Kidney (tissue), 14 donors: ENCODE data around the gene GABBR2. TPM values are rescaled to one million over a fixed set of nuclear protein-coding genes. Genes with fewer than 3 reads are reported as not detected.

ENCODE experiments used
- DNase-seq, 5 donors: peaks; one replicate each; pipeline ENCODE4 v3.0.0-alpha.2; 2013 to 2020
- FAIRE-seq: peaks from 2 replicates; lab custom pipeline; 2012; peaks lifted over from hg19 to GRCh38; lab: Jason Lieb, UNC
- H3K27ac ChIP-seq, 2 donors: one replicate each; pipeline ENCODE4 v1.7.0; 2013; ENCODE audit warnings: low read depth in 2 of 2, low read length in 2 of 2, inconsistent platforms in 1 of 2
- H3K27me3 ChIP-seq: one replicate; pipeline ENCODE4 v1.7.1; 2013; ENCODE audit warnings: low read length, inconsistent platforms; ENCODE audit not compliant: control insufficient read depth, insufficient read depth
- H3K36me3 ChIP-seq, 3 donors: one replicate each; pipeline versions ENCODE4 v1.7.0 to v1.7.1; 2013; ENCODE audit warnings: low read length in 3 of 3, control low read depth in 1 of 3, inconsistent platforms in 1 of 3; ENCODE audit not compliant: insufficient read depth in 3 of 3, control insufficient read depth in 2 of 3
- H3K4me1 ChIP-seq, 3 donors: one replicate each; pipeline versions ENCODE4 v1.7.0 to v1.7.1; 2013; ENCODE audit warnings: low read length in 3 of 3, inconsistent platforms in 1 of 3, low read depth in 1 of 3; ENCODE audit not compliant: control insufficient read depth in 2 of 3, insufficient read depth in 2 of 3
- H3K4me3 ChIP-seq, 3 donors: one replicate each; pipeline versions ENCODE4 v1.7.0 to v1.8.1; 2013; ENCODE audit warnings: low read length in 3 of 3, control low read depth in 1 of 3, inconsistent platforms in 1 of 3
- H3K9ac ChIP-seq, 3 donors: one replicate each; pipeline versions ENCODE4 v1.7.0 to v1.7.1; 2013; ENCODE audit warnings: low read length in 3 of 3, control low read depth in 1 of 3, inconsistent platforms in 1 of 3
- H3K9me3 ChIP-seq, 3 donors: one replicate each; pipeline versions ENCODE4 v1.7.0 to v1.7.1; 2013; ENCODE audit warnings: low read length in 3 of 3, control low read depth in 1 of 3, inconsistent platforms in 1 of 3; ENCODE audit not compliant: control insufficient read depth in 2 of 3, insufficient read depth in 1 of 3
- intact Hi-C: fragments of 100-400 bp; cut with DNase I; formaldehyde crosslinking; loops from one replicate; pipeline ENCODE4 v1.11.1; 2022
- polyA plus RNA-seq: library from polyadenylated mRNA; stranded (reverse); fragments of 350-450 nt; fragmentation: Illumina TruSeq; extraction: RNeasy Lipid Tissue Mini Kit (QIAGEN cat#74804); gene quantifications from one replicate; pipeline ENCODE4 v1.2.3, GENCODE V29; 2014; ENCODE audit warnings: low read depth, low replicate concordance; ENCODE audit not compliant: insufficient read depth
- total RNA-seq: library from RNA; stranded (reverse); fragmentation: NEBNext Ultra II Directional; extraction: Animal tissue kit (Norgen Biotek cat#: 25700); gene quantifications from one replicate; pipeline ENCODE4 v1.2.1, GENCODE V29; 2021
- TF ChIP-seq, protein P1 (sequence below): IDR thresholded peaks from 3 replicates; pipeline ENCODE4 v1.5.1; 2012; ENCODE audit warnings: mild to moderate bottlenecking, moderate library complexity, borderline replicate concordance; ENCODE audit not compliant: insufficient read depth; ENCODE audit errors: extremely low read depth
- donor health status: control.
- donor health status: control.
- donor health status: control.
- donor health status: control.
- donor health status: control.
- donor health status: DM: yes; HTN: yes; CAD: no.
- donor health status: Normal renal cell carcinoma (clear cell type).

GABBR2 gene
- total and polyA plus RNA-seq, 2 donors from 2014 or later = 0.06 TPM; not detected in 1

GRCh38 chr9:98329281-98329680 is 379.5 kb downstream of the GABBR2 start:
- Histone ChIP-seq H3K27me3 (no peaks in the 10 kb centered on the region), H3K27ac (no peak overlapping the region), H3K4me3 (no peak overlapping the region), H3K36me3 (no peaks in the 10 kb centered on the region), H3K4me1 (no peaks in the 10 kb centered on the region), H3K9me3 (no peaks in the 10 kb centered on the region), H3K9ac (no peak overlapping the region)
- intact Hi-C loops = no loop called here
- no peak for DNase-seq
- FAIRE-seq = no peak
- TF ChIP-seq, protein P1, sequence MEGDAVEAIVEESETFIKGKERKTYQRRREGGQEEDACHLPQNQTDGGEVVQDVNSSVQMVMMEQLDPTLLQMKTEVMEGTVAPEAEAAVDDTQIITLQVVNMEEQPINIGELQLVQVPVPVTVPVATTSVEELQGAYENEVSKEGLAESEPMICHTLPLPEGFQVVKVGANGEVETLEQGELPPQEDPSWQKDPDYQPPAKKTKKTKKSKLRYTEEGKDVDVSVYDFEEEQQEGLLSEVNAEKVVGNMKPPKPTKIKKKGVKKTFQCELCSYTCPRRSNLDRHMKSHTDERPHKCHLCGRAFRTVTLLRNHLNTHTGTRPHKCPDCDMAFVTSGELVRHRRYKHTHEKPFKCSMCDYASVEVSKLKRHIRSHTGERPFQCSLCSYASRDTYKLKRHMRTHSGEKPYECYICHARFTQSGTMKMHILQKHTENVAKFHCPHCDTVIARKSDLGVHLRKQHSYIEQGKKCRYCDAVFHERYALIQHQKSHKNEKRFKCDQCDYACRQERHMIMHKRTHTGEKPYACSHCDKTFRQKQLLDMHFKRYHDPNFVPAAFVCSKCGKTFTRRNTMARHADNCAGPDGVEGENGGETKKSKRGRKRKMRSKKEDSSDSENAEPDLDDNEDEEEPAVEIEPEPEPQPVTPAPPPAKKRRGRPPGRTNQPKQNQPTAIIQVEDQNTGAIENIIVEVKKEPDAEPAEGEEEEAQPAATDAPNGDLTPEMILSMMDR = no peak

GRCh38 chr9:98328770-98329169 is 380.0 kb downstream of the GABBR2 start:
- Histone ChIP-seq H3K4me1 (no peaks in the 10 kb centered on the region), H3K36me3 (no peaks in the 10 kb centered on the region), H3K27me3 (no peaks in the 10 kb centered on the region), H3K27ac (no peak overlapping the region), H3K9ac (no peak overlapping the region), H3K4me3 (no peak overlapping the region), H3K9me3 (no peaks in the 10 kb centered on the region)
- intact Hi-C loops = no loop called here
- FAIRE-seq (no peak), DNase-seq (no peak)
- TF ChIP-seq, protein P1 = no peak

DNA sequence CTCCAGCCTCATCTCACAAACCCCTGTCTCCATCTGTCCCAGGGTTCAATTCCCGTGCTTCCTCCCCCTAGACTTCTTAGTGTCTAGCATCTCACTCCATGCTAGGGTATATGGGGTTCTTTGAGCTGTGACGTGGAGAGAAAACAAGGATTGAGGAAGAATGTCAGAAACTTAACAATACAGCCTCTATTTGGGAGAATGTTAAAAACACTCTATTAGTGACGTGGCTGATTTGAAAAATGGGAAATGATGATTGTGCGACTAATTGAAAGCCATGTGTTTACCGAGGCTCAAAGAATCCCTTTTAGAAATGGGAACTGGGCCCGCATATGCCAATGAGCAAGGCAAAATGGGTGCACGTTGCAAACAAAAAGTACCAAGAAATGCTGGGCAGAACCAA is 380.6 kb downstream of the GABBR2 start:
- no peaks in the 10 kb centered on the region for H3K27me3 ChIP-seq
- H3K4me1 ChIP-seq = no peaks in the 10 kb centered on the region
- FAIRE-seq (no peak), DNase-seq (no peak)
- intact Hi-C loops = no loop called here
- TF ChIP-seq, protein P1 = no peak
- no peak overlapping the region for H3K27ac ChIP-seq
- H3K36me3 ChIP-seq = no peaks in the 10 kb centered on the region
- H3K9ac ChIP-seq = no peak overlapping the region
- H3K9me3 ChIP-seq = no peaks in the 10 kb centered on the region
- H3K4me3 ChIP-seq = no peak overlapping the region

- TF ChIP-seq, protein P1 = no peak
- H3K27ac ChIP-seq = no peak overlapping the region
- H3K36me3 ChIP-seq = no peaks in the 10 kb centered on the region
- H3K9ac ChIP-seq = no peak overlapping the region
- DNase-seq = no peak
- H3K4me1 ChIP-seq = no peaks in the 10 kb centered on the region
- H3K9me3 ChIP-seq = no peaks in the 10 kb centered on the region
- H3K4me3 ChIP-seq = no peak overlapping the region
- H3K27me3 ChIP-seq = no peaks in the 10 kb centered on the region
- no peak for FAIRE-seq
- intact Hi-C loops = no loop called here
These were observed 381.5 kb downstream of the GABBR2 start for GRCh38 chr9:98327249-98327561.
